GM23338 (cell line): ENCODE measurements around the gene EHD2. TPM values are rescaled to one million over a fixed set of nuclear protein-coding genes. Genes with fewer than 3 reads are reported as not detected.

Source experiments
- ATAC-seq: fragments of 200-7000 bp; cut with Tn5 transposase; 3 replicates; pipeline ENCODE4 v1.9.1; 2020
- DNase-seq: peaks from one replicate; pipeline ENCODE4 v3.0.0-alpha.2; 2015; ENCODE audit warnings: low spot score
- H2AFZ ChIP-seq: fragments of 200-600 bp; sonication (generic); 2 replicates; pipeline ENCODE4 v1.8.0; 2016; ENCODE audit warnings: antibody characterized with exemption, mild to moderate bottlenecking, moderate library complexity
- H3F3A ChIP-seq: fragments of 200-600 bp; sonication (generic); replicated peaks from 2 replicates; pipeline ENCODE4 v1.8.0; 2017; ENCODE audit warnings: antibody characterized with exemption, mixed run types, low read depth
- H3K27ac ChIP-seq: fragments of 200-600 bp; sonication (generic); 2 replicates; pipeline ENCODE4 v1.6.1; 2016; ENCODE audit warnings: low read depth
- H3K27me3 ChIP-seq: fragments of 200-600 bp; sonication (generic); 2 replicates; pipeline ENCODE4 v1.8.0; 2016; ENCODE audit warnings: mild to moderate bottlenecking, mixed run types, moderate library complexity; ENCODE audit not compliant: insufficient read depth
- H3K36me3 ChIP-seq: fragments of 200-600 bp; sonication (generic); 2 replicates; pipeline ENCODE4 v1.8.0; 2016; ENCODE audit warnings: mild to moderate bottlenecking; ENCODE audit not compliant: insufficient read depth
- H3K4me1 ChIP-seq: fragments of 200-600 bp; sonication (generic); 2 replicates; pipeline ENCODE4 v1.8.0; 2016; ENCODE audit warnings: mild to moderate bottlenecking, moderate library complexity; ENCODE audit not compliant: insufficient read depth
- H3K4me2 ChIP-seq: fragments of 200-600 bp; sonication (generic); 2 replicates; pipeline ENCODE4 v1.7.1; 2017; ENCODE audit warnings: mixed run types
- H3K4me3 ChIP-seq: fragments of 200-600 bp; sonication (generic); 2 replicates; pipeline ENCODE4 v1.6.1; 2016; ENCODE audit warnings: mixed run types
- H3K79me2 ChIP-seq: fragments of 200-600 bp; sonication (generic); replicated peaks from 2 replicates; pipeline ENCODE4 v1.8.0; 2017; ENCODE audit warnings: mild to moderate bottlenecking; ENCODE audit not compliant: insufficient read depth
- H3K9me2 ChIP-seq: fragments of 200-600 bp; sonication (generic); 2 replicates; pipeline ENCODE4 v1.8.0; 2017; ENCODE audit not compliant: insufficient read depth
- H4K20me1 ChIP-seq: fragments of 200-600 bp; sonication (generic); replicated peaks from 2 replicates; pipeline ENCODE4 v1.8.0; 2017; ENCODE audit warnings: mild to moderate bottlenecking; ENCODE audit not compliant: insufficient read depth
- H3K27ac Mint-ChIP-seq: 2 replicates; pipeline ENCODE4 v1.8.0; 2020; ENCODE audit warnings: inconsistent platforms, mild to moderate bottlenecking, moderate library complexity, mixed read lengths
- H3K27me3 Mint-ChIP-seq: 3 replicates; pipeline ENCODE4 v1.8.0; 2022; ENCODE audit warnings: low read depth, mild to moderate bottlenecking, moderate library complexity, mixed read lengths, inconsistent platforms; ENCODE audit not compliant: insufficient read depth, poor library complexity
- H3K36me3 Mint-ChIP-seq: 3 replicates; pipeline ENCODE4 v1.8.0; 2021; ENCODE audit warnings: low read depth, mild to moderate bottlenecking, inconsistent platforms, moderate library complexity, mixed read lengths
- H3K4me1 Mint-ChIP-seq: 3 replicates; pipeline ENCODE4 v1.8.0; 2020; ENCODE audit warnings: mild to moderate bottlenecking, inconsistent platforms, mixed read lengths
- H3K4me3 Mint-ChIP-seq: 3 replicates; pipeline ENCODE4 v1.8.0; 2021; ENCODE audit warnings: moderate library complexity, mild to moderate bottlenecking, inconsistent platforms, mixed read lengths
- H3K9me3 Mint-ChIP-seq: 3 replicates; pipeline ENCODE4 v1.8.0; 2020; ENCODE audit warnings: moderate library complexity, mild to moderate bottlenecking, inconsistent platforms, mixed read lengths
- CREB1 ChIP-seq: fragments of 250-450 bp; sonication (Bioruptor Pico); IDR thresholded peaks from 2 replicates; pipeline ENCODE4 v1.5.0; 2020; ENCODE audit warnings: low read depth, mild to moderate bottlenecking, moderate library complexity
- CTCF ChIP-seq, 2 experiments: fragments of 200-600 bp in 1 of 2; sonication (generic) in 1 of 2; conservative IDR thresholded peaks; 2 replicates each; pipeline versions ENCODE4 v1.5.1 to v1.6.1; 2016 to 2017; ENCODE audit warnings: antibody characterized with exemption in 2 of 2, low read depth in 2 of 2, mild to moderate bottlenecking in 2 of 2, moderate library complexity in 1 of 2
- EZH2 ChIP-seq: fragments of 200-600 bp; sonication (generic); IDR thresholded peaks from one replicate; pipeline ENCODE4 v1.8.0; 2017; ENCODE audit warnings: antibody characterized with exemption, mild to moderate bottlenecking, low read depth; ENCODE audit not compliant: unreplicated experiment
- ZNF462 ChIP-seq: fragments of 250-450 bp; sonication (Bioruptor Pico); IDR thresholded peaks from 2 replicates; pipeline ENCODE4 v1.5.0; 2020; ENCODE audit warnings: mild to moderate bottlenecking, moderate library complexity
- polyA plus RNA-seq: library from polyadenylated mRNA; unstranded; fragments of >200 nt; fragmentation: Nextera tagmentation; extraction: Ambion mirVana; gene quantifications from 2 replicates; pipeline ENCODE4 v1.2.1, GENCODE V29; 2016
- total RNA-seq: library from RNA; depleted of rRNA; stranded (reverse); fragments of >200 nt; shearing (Covaris generic); gene quantifications from 2 replicates; pipeline ENCODE4 v1.2.3, GENCODE V29; 2014

The EHD2 gene
- total and polyA plus RNA-seq, 2 experiments from 2014 or later = 6.6 to 10.8 TPM

- H3K9me2 ChIP-seq = no peaks in the 10 kb centered on the region
- Mint-ChIP-seq H3K4me3 (no peak overlapping the region), H3K27me3 (peaks cover 20% of the 10 kb centered on the region), H3K4me1 (peaks cover 5% of the 10 kb centered on the region; the same call in 2 of the 3 replicates), H3K9me3 (no peaks in the 10 kb centered on the region), H3K27ac (no peak overlapping the region), H3K36me3 (peaks cover 27% of the 10 kb centered on the region)
- H3K4me3 ChIP-seq = no peak overlapping the region
- H3K4me2 ChIP-seq = no peak overlapping the region
- H3K79me2 ChIP-seq = no peaks in the 10 kb centered on the region
- H3K27me3 ChIP-seq = no peaks in the 10 kb centered on the region
- H3K36me3 ChIP-seq = peaks cover 10% of the 10 kb centered on the region
- no peak overlapping the region for H3K27ac ChIP-seq
- H3K4me1 ChIP-seq = no peaks in the 10 kb centered on the region
- DNase-seq = no peak
- TF ChIP-seq CREB1 (no peak), EZH2 (no peak), ZNF462 (no peak), CTCF (conservative IDR thresholded peaks at IDR 0.05; ENCODE audit: low read depth in 2 of 2) (no peak)
- no peak for ATAC-seq
- no peak overlapping the region for H2AFZ ChIP-seq
- peaks cover 15% of the 10 kb centered on the region; the same call in 1 of the 2 replicates for H3F3A ChIP-seq
- H4K20me1 ChIP-seq = peaks cover 4% of the 10 kb centered on the region
These were observed 11.3 kb upstream of the EHD2 start for GRCh38 chr19:47701717-47702552.
